Skeletal muscle satellite cell (primary cell): Measurements from ENCODE around the gene COQ4.

Source experiments
- H3K27me3 ChIP-seq: 2 replicates; pipeline ENCODE4 v1.7.0; 2013; ENCODE audit warnings: low read length; ENCODE audit not compliant: control insufficient read depth, insufficient read depth
- H3K36me3 ChIP-seq: 2 replicates; pipeline ENCODE4 v1.7.0; 2013; ENCODE audit warnings: mild to moderate bottlenecking, control low read depth, low read length; ENCODE audit not compliant: insufficient read depth
- H3K4me1 ChIP-seq: 2 replicates; pipeline ENCODE4 v1.7.0; 2013; ENCODE audit warnings: low read length; ENCODE audit not compliant: control insufficient read depth, insufficient read depth
- H3K4me2 ChIP-seq: 2 replicates; pipeline ENCODE4 v1.7.0; 2013; ENCODE audit warnings: mild to moderate bottlenecking, low read length
- H3K4me3 ChIP-seq: 2 replicates; pipeline ENCODE4 v1.7.0; 2013; ENCODE audit warnings: low read length
- H3K9ac ChIP-seq: 2 replicates; pipeline ENCODE4 v1.7.0; 2013; ENCODE audit warnings: mild to moderate bottlenecking, low read depth, low read length, moderate library complexity
- H3K9me3 ChIP-seq: replicated peaks from 2 replicates; pipeline ENCODE4 v1.7.0; 2013; ENCODE audit warnings: mild to moderate bottlenecking, control low read depth, low read length

The COQ4 gene

GRCh38 chr9:128370367-128370751 lies 47.7 kb downstream of the COQ4 start:
- H3K9ac ChIP-seq = peak overlapping the region; percentile 96
- no peaks in the 10 kb centered on the region for H3K27me3 ChIP-seq
- H3K9me3 ChIP-seq = no peaks in the 10 kb centered on the region
- H3K4me3 ChIP-seq = peak overlapping the region; percentile 92
- peaks cover 20% of the 10 kb centered on the region for H3K4me1 ChIP-seq
- H3K36me3 ChIP-seq = no peaks in the 10 kb centered on the region
- H3K4me2 ChIP-seq = peak overlapping the region; percentile 79

DNA sequence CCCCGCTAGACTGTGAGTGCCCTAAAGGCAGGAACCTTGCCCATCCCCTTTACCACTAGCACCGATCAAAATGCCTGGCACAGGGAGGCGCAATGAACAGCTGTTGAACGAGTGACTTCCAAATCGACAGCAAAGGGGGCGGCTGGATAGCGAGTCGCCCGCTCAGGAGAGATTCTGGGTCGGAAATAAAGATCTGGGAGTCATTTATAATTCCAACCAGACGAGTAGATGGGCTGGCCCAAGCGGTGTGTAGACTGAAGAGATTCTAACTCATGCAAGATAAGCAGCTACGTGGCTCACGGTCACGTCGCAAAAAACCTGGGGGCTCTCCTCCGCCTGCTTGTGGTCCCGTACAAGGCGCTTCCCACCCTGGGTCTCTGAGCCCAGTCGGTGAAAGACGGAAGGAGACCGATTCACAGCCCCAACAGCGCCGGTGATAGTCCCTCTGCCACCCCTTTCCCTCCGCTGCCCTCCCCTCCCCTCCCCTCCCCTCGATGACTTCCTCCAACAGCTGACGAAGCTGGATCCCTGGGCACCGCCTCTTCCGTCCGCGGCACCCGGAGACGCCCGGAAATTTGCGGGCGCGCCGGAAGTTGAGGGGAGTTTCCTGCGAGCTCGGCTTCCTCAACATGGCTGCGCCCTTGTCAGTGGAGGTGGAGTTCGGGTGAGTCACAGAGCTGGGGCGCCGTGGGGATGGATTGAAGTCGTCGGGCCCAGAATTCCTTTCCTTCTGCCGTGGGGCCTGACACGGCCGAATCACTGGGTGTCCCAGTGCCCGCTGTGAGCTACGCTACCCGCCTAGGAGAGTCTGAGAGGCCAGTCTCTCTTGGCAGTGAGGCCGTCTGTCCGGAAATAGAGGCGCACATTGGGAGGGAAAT lies 48.4 kb downstream of the COQ4 start, which contains the start of gene URM1:
TSS of gene URM1 (plus strand) at position 623 of the 878 bp plus-strand sequence. CDS start at position 630, 7 bp downstream.
- H3K4me3 ChIP-seq = peak within 1 kb of the TSS; percentile 92

GRCh38 chr9:128371630-128372117 lies 49.0 kb downstream of the COQ4 start:
- peak overlapping the region; percentile 83 for H3K4me2 ChIP-seq
- peak overlapping the region; percentile 92 for H3K4me3 ChIP-seq
- peaks cover 26% of the 10 kb centered on the region for H3K4me1 ChIP-seq
- no peaks in the 10 kb centered on the region for H3K9me3 ChIP-seq
- H3K9ac ChIP-seq = peak overlapping the region; percentile 96
- H3K36me3 ChIP-seq = no peaks in the 10 kb centered on the region
- no peaks in the 10 kb centered on the region for H3K27me3 ChIP-seq

More for the DNA sequence above, 48.4 kb downstream of the COQ4 start, which contains the start of gene URM1:
- no peaks in the 10 kb centered on the region for H3K36me3 ChIP-seq
- H3K4me1 ChIP-seq = peaks cover 25% of the 10 kb centered on the region
- H3K9me3 ChIP-seq = no peaks in the 10 kb centered on the region
- peak within 1 kb of the TSS; percentile 83 for H3K4me2 ChIP-seq
- H3K27me3 ChIP-seq = no peaks in the 10 kb centered on the region
- peak within 1 kb of the TSS; percentile 96 for H3K9ac ChIP-seq

DNA sequence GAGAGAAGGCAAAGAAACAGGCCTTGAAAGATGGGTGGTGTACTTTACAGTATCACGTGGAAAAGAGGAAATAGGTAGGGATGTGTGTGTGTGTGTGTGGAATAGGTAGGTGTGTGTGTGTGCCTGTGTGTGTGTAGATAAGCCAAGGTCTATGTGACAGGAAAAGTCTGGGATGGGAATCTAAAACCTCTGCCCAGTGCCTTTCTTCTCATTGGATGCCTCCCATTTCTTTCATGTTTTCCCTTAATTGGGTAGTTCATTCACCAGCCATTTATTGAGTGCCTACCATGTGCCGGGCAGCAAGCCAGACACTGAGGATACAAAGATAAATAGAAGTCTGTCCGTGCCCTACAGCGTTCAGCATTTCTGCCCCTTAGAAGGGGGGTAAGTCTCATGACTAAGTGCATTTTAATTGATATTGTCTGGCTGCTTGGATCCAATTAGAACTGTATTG lies 49.6 kb downstream of the COQ4 start:
- H3K4me1 ChIP-seq = peaks cover 26% of the 10 kb centered on the region
- H3K27me3 ChIP-seq = no peaks in the 10 kb centered on the region
- peak overlapping the region; percentile 96 for H3K9ac ChIP-seq
- no peaks in the 10 kb centered on the region for H3K36me3 ChIP-seq
- H3K9me3 ChIP-seq = no peaks in the 10 kb centered on the region
- H3K4me3 ChIP-seq = peak overlapping the region; percentile 92
- peak overlapping the region; percentile 83 for H3K4me2 ChIP-seq

DNA sequence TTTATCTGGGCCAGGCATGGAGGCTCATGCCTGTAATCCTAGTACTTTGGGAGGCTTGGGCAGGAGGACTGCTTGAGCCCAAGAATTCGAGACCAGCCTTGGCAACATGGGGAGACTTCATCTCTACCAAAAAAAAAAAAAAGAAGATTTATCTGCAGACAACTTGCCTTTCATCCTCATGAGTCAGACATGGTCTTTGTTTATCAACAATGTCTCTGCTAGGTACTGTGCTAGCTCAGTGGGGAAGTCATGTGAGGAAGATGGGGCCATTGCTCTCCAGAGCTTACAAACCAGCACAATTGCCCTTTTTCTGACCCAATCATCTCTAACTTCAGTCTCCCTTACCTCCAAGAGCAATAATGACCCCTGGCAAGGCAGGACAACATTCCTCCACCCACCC lies 50.1 kb downstream of the COQ4 start:
- Histone ChIP-seq H3K9ac (peak overlapping the region; percentile 96), H3K4me1 (peaks cover 26% of the 10 kb centered on the region), H3K36me3 (no peaks in the 10 kb centered on the region), H3K27me3 (no peaks in the 10 kb centered on the region), H3K9me3 (no peaks in the 10 kb centered on the region), H3K4me2 (peak overlapping the region; percentile 83), H3K4me3 (peak overlapping the region; percentile 92)

DNA sequence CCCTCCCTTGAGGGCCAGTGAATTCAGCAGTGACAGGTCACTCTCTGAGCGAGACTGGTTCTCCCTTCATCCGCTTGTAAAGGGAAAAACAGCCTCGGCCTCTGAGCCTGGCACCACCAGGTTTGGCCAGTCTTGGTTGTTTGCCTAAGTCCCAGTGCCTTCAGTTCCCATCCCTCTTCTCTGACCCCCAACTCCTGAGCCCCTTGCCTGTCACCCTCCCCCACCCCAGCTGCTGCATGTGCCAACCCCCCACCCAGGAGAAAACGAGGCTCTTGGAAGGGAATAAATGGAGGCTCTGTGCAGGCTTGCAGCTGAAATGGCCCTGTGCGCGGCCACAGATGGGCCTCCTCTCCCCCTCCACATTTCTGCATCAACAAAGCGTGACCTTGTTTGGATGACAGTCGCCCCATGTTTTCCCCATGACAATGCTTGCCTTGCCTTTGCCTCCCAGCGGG lies 51.6 kb downstream of the COQ4 start:
- no peak overlapping the region for H3K4me2 ChIP-seq
- H3K9ac ChIP-seq = no peak overlapping the region
- H3K27me3 ChIP-seq = no peaks in the 10 kb centered on the region
- no peaks in the 10 kb centered on the region for H3K36me3 ChIP-seq
- H3K4me1 ChIP-seq = peaks cover 26% of the 10 kb centered on the region
- H3K9me3 ChIP-seq = no peaks in the 10 kb centered on the region
- H3K4me3 ChIP-seq = no peak overlapping the region

- H3K4me2 ChIP-seq = no peak overlapping the region
- no peaks in the 10 kb centered on the region for H3K36me3 ChIP-seq
- no peaks in the 10 kb centered on the region for H3K27me3 ChIP-seq
- peaks cover 21% of the 10 kb centered on the region for H3K4me1 ChIP-seq
- no peak overlapping the region for H3K4me3 ChIP-seq
- H3K9me3 ChIP-seq = no peaks in the 10 kb centered on the region
- no peak overlapping the region for H3K9ac ChIP-seq
Observed at GRCh38 chr9:128375865-128376264, 53.2 kb downstream of the COQ4 start.

DNA sequence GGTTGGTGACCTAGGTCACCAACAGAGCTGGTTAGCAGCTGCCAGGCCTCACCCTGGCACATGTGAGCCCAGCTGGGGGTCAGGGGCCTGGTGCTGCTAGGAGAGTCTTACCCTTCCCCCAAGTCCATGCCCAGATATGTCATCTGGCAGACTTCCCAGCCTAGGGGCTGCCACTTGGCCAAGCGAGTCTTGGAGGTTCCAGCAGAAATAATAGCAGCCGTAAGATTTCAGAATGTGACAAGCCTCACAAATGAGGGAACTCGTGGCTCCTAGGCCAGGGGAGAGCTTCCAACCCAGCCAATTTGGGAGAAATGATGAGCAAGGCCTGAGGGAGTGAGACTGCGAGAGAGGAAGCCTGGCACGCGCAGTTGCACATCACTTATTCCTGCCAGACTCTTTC lies 59.6 kb downstream of the COQ4 start:
- H3K4me2 ChIP-seq = no peak overlapping the region
- H3K4me1 ChIP-seq = no peaks in the 10 kb centered on the region
- no peak overlapping the region for H3K4me3 ChIP-seq
- H3K9me3 ChIP-seq = no peaks in the 10 kb centered on the region
- H3K36me3 ChIP-seq = peaks cover 20% of the 10 kb centered on the region
- no peaks in the 10 kb centered on the region for H3K27me3 ChIP-seq
- H3K9ac ChIP-seq = no peak overlapping the region

- Histone ChIP-seq H3K9ac (no peak overlapping the region), H3K4me2 (no peak overlapping the region), H3K4me1 (no peaks in the 10 kb centered on the region), H3K4me3 (no peak overlapping the region), H3K27me3 (no peaks in the 10 kb centered on the region), H3K9me3 (no peaks in the 10 kb centered on the region), H3K36me3 (peaks cover 28% of the 10 kb centered on the region)
Observed at GRCh38 chr9:128383007-128383753, 60.5 kb downstream of the COQ4 start.
